Tibial nerve (tissue), 4 donors: ENCODE results near the gene RBP4. TPM values are rescaled to one million over a fixed set of nuclear protein-coding genes. Genes with fewer than 3 reads are reported as not detected.

Source experiments
- DNase-seq, 2 donors: peaks; one replicate each; pipeline ENCODE4 v3.0.0-alpha.2; 2019; ENCODE audit warnings: low spot score in 2 of 2
- H3K27ac ChIP-seq, 4 donors: fragments of 200-600 bp; sonication (generic) in 3 of 4; one replicate each; pipeline ENCODE4 v1.5.1; 2017 to 2019; ENCODE audit warnings: mild to moderate bottlenecking in 1 of 4
- H3K27me3 ChIP-seq, 2 donors: fragments of 200-600 bp; sonication (generic) in 1 of 2; one replicate each; pipeline versions ENCODE4 v1.5.1 to v1.6.0; 2017 to 2019
- H3K36me3 ChIP-seq, 3 donors: fragments of 200-600 bp; sonication (generic); one replicate each; pipeline ENCODE4 v1.5.1; 2018 to 2019
- H3K4me1 ChIP-seq, 4 donors: fragments of 200-600 bp; sonication (generic) in 3 of 4; one replicate each; pipeline ENCODE4 v1.5.1; 2017 to 2019
- H3K4me3 ChIP-seq, 4 donors: fragments of 200-600 bp; sonication (generic) in 3 of 4; one replicate each; pipeline ENCODE4 v1.5.1; 2017 to 2019; ENCODE audit warnings: mild to moderate bottlenecking in 1 of 4, moderate library complexity in 1 of 4
- H3K9me3 ChIP-seq, 4 donors: fragments of 200-600 bp; sonication (generic) in 3 of 4; one replicate each; pipeline ENCODE4 v1.5.1; 2017 to 2019
- CTCF ChIP-seq, 5 experiments: fragments of 200-600 bp in 3 of 5; fragments of 450-650 bp in 2 of 5; sonication (generic) in 3 of 5; IDR thresholded peaks; one replicate each; pipeline ENCODE4 v1.5.1; 2016 to 2019; ENCODE audit warnings: antibody characterized with exemption in 5 of 5, mild to moderate bottlenecking in 3 of 5, moderate library complexity in 2 of 5
- EP300 ChIP-seq, 2 donors: sonication (generic); formaldehyde crosslinking; IDR thresholded peaks; one replicate each; pipeline ENCODE4 v1.6.1; 2017; ENCODE audit warnings: antibody characterized with exemption in 2 of 2, mild to moderate bottlenecking in 1 of 2
- POLR2A ChIP-seq, 2 donors: fragments of 450-650 bp; IDR thresholded peaks; one replicate each; pipeline ENCODE4 v1.6.1; 2017; ENCODE audit warnings: antibody characterized with exemption in 2 of 2, mild to moderate bottlenecking in 2 of 2, moderate library complexity in 2 of 2
- WGBS, 2 donors: methylation state at CpG; one replicate each; pipeline ENCODE4 v1.1.5; 2018; 5-methylcytosine and 5-hydroxymethylcytosine counted together
- total RNA-seq, 4 donors: library from RNA; depleted of rRNA; stranded (reverse); fragments of >200 nt; gene quantifications; one replicate each; pipeline ENCODE4 v1.1.0, GENCODE V29; 2016

The RBP4 gene
- total RNA-seq, 4 donors from 2014 or later: 92.0 to 127 (median 119) TPM

- DNase-seq: no peak
- Histone ChIP-seq H3K4me1 (no peaks in the 10 kb centered on the region), H3K36me3 (no peaks in the 10 kb centered on the region), H3K9me3 (no peaks in the 10 kb centered on the region), H3K27ac (no peak overlapping the region), H3K27me3 (no peaks in the 10 kb centered on the region), H3K4me3 (no peak overlapping the region)
- TF ChIP-seq EP300 (IDR thresholded peaks at IDR 0.05) (no peak), CTCF (IDR thresholded peaks at IDR 0.05) (no peak), POLR2A (IDR thresholded peaks at IDR 0.05) (no peak)
- WGBS, 2 donors: 89 to 93% methylated on average over 9 of the region's 9 CpGs
These were observed 41.5 kb downstream of the RBP4 start for GRCh38 chr10:93559490-93559889.

- DNase-seq: peak; percentile 43 to 51
- Histone ChIP-seq H3K4me3 (no peak overlapping the region), H3K27me3 (no peaks in the 10 kb centered on the region), H3K36me3 (no peaks in the 10 kb centered on the region), H3K27ac (no peak overlapping the region), H3K9me3 (no peaks in the 10 kb centered on the region), H3K4me1 (no peaks in the 10 kb centered on the region)
- 49 to 59% methylated on average over 14 of the region's 14 CpGs for WGBS, 2 donors
- TF ChIP-seq EP300 (IDR thresholded peaks at IDR 0.05) (no peak), CTCF (IDR thresholded peaks at IDR 0.05) (peak; percentile 30 to 59 (median 44)), POLR2A (IDR thresholded peaks at IDR 0.05) (no peak)
These were observed 46.1 kb downstream of the RBP4 start for GRCh38 chr10:93554760-93555432.

GRCh38 chr10:93554316-93554663 lies 46.7 kb downstream of the RBP4 start:
- Histone ChIP-seq H3K4me1 (no peaks in the 10 kb centered on the region), H3K27me3 (no peaks in the 10 kb centered on the region), H3K9me3 (no peaks in the 10 kb centered on the region), H3K4me3 (no peak overlapping the region), H3K27ac (no peak overlapping the region), H3K36me3 (no peaks in the 10 kb centered on the region)
- TF ChIP-seq CTCF (IDR thresholded peaks at IDR 0.05): no peak
- no peak for TF ChIP-seq EP300 (IDR thresholded peaks at IDR 0.05)
- no peak for TF ChIP-seq POLR2A (IDR thresholded peaks at IDR 0.05)
- no peak for DNase-seq
- 77 to 92% methylated on average over 1 of the region's 1 CpG for WGBS, 2 donors

- 60 to 62% methylated on average over 8 of the region's 8 CpGs for WGBS, 2 donors
- Histone ChIP-seq H3K4me3 (no peak overlapping the region), H3K27ac (no peak overlapping the region), H3K27me3 (no peaks in the 10 kb centered on the region), H3K9me3 (no peaks in the 10 kb centered on the region), H3K36me3 (no peaks in the 10 kb centered on the region), H3K4me1 (no peaks in the 10 kb centered on the region)
- no peak for TF ChIP-seq CTCF (IDR thresholded peaks at IDR 0.05)
- TF ChIP-seq EP300 (IDR thresholded peaks at IDR 0.05): no peak
- no peak for TF ChIP-seq POLR2A (IDR thresholded peaks at IDR 0.05)
- no peak for DNase-seq
These were observed 47.3 kb downstream of the RBP4 start for GRCh38 chr10:93553482-93554315.

GRCh38 chr10:93552780-93553179 lies 48.3 kb downstream of the RBP4 start:
- no peaks in the 10 kb centered on the region for H3K36me3 ChIP-seq
- TF ChIP-seq CTCF (IDR thresholded peaks at IDR 0.05) (no peak), EP300 (IDR thresholded peaks at IDR 0.05) (no peak), POLR2A (IDR thresholded peaks at IDR 0.05) (no peak)
- no peaks in the 10 kb centered on the region for H3K9me3 ChIP-seq
- no peaks in the 10 kb centered on the region for H3K27me3 ChIP-seq
- 92 to 94% methylated on average over 3 of the region's 3 CpGs for WGBS, 2 donors
- no peak for DNase-seq
- no peak overlapping the region for H3K4me3 ChIP-seq
- H3K27ac ChIP-seq: no peak overlapping the region
- no peaks in the 10 kb centered on the region for H3K4me1 ChIP-seq
